Left ventricle myocardium superior (tissue), 1 donor: ENCODE measurements around the gene NTM. TPM values are rescaled to one million over a fixed set of nuclear protein-coding genes. Genes with fewer than 3 reads are reported as not detected.

Experiments
- ATAC-seq: fragments of 200-7000 bp; cut with Tn5 transposase; one replicate; pipeline ENCODE4 v1.9.1; 2020; ENCODE audit warnings: mild to moderate bottlenecking, moderate library complexity
- DNase-seq: peaks from one replicate; pipeline ENCODE4 v3.0.0-alpha.2; 2020
- intact Hi-C: fragments of 100-400 bp; cut with micrococcal nuclease; formaldehyde crosslinking; loops from one replicate; pipeline ENCODE4 v1.11.0; 2022
- total RNA-seq: library from RNA; stranded (reverse); fragmentation: NEBNext Ultra II Directional; extraction: Animal tissue kit (Norgen Biotek cat#: 25700); gene quantifications from one replicate; pipeline ENCODE4 v1.2.1, GENCODE V29; 2021
- donor health status: DM: no; HTN: yes; CAD: no; lungs with severe emphysema.

Gene NTM
- total RNA-seq, 1 donor from 2014 or later = 3.3 TPM

GRCh38 chr11:132099692-132100091 lies 729.3 kb downstream of the NTM start:
- DNase-seq (peak; percentile 48), ATAC-seq (peak; percentile 30)
- intact Hi-C loops = no loop called here

GRCh38 chr11:132100583-132100982 lies 730.2 kb downstream of the NTM start:
- ATAC-seq = no peak
- intact Hi-C loops = no loop called here
- no peak for DNase-seq

GRCh38 chr11:132101881-132102280 lies 731.5 kb downstream of the NTM start:
- intact Hi-C loops = no loop called here
- no peak for ATAC-seq
- no peak for DNase-seq

GRCh38 chr11:132103021-132103420 lies 732.6 kb downstream of the NTM start:
- intact Hi-C loops = no loop called here
- ATAC-seq (no peak), DNase-seq (no peak)

- DNase-seq (no peak), ATAC-seq (no peak)
- intact Hi-C loops = no loop called here
Measured at GRCh38 chr11:132106096-132106982, 735.9 kb downstream of the NTM start.

- intact Hi-C loops = no loop called here
- no peak for ATAC-seq
Measured at GRCh38 chr11:132111316-132111715, 740.9 kb downstream of the NTM start.

GRCh38 chr11:132111838-132112237 lies 741.4 kb downstream of the NTM start:
- ATAC-seq (peak; percentile 68), DNase-seq (no peak)
- intact Hi-C loops = no loop called here

More at GRCh38 chr11:132111316-132111715, 740.9 kb downstream of the NTM start:
- DNase-seq = no peak

- ATAC-seq = no peak
- no peak for DNase-seq
- intact Hi-C loops = no loop called here
Measured at GRCh38 chr11:132112846-132113245, 742.4 kb downstream of the NTM start.

GRCh38 chr11:132114185-132114584 lies 743.8 kb downstream of the NTM start:
- intact Hi-C loops = no loop called here
- DNase-seq = peak; percentile 43
- peak; percentile 51 for ATAC-seq

GRCh38 chr11:132114743-132115142 lies 744.3 kb downstream of the NTM start:
- DNase-seq (no peak), ATAC-seq (no peak)
- intact Hi-C loops = no loop called here

- no peak for ATAC-seq
- no peak for DNase-seq
- intact Hi-C loops = no loop called here
Measured at GRCh38 chr11:132115454-132115853, 745.0 kb downstream of the NTM start.

- intact Hi-C loops = no loop called here
- no peak for ATAC-seq
- no peak for DNase-seq
Measured at GRCh38 chr11:132116516-132116915, 746.1 kb downstream of the NTM start.

- ATAC-seq = no peak
- no peak for DNase-seq
- intact Hi-C loops = no loop called here
Measured at GRCh38 chr11:132118661-132119060, 748.2 kb downstream of the NTM start.

- intact Hi-C loops = no loop called here
Measured at GRCh38 chr11:132119573-132119972, 749.2 kb downstream of the NTM start.

GRCh38 chr11:132122735-132123134 lies 752.3 kb downstream of the NTM start:
- ATAC-seq = no peak
- intact Hi-C loops = no loop called here
- DNase-seq = no peak

More at GRCh38 chr11:132119573-132119972, 749.2 kb downstream of the NTM start:
- DNase-seq (no peak), ATAC-seq (peak; percentile 68)

- intact Hi-C loops = no loop called here
- DNase-seq = no peak
- no peak for ATAC-seq
Measured at GRCh38 chr11:132123449-132123848, 753.0 kb downstream of the NTM start.

GRCh38 chr11:132123854-132124835 lies 753.7 kb downstream of the NTM start:
- ATAC-seq (no peak), DNase-seq (no peak)
- intact Hi-C loops = no loop called here

GRCh38 chr11:132125988-132126871 lies 755.8 kb downstream of the NTM start:
- DNase-seq (no peak), ATAC-seq (peak; percentile 70)
- intact Hi-C loops = no loop called here
